ENCODE data around the gene GPSM3.
A peak's percentile ranks its signal among the peaks of the same experiment; 100 is the strongest.
"Not testable (repeated sequence)": the region's sequence is repeated elsewhere in the genome, so short reads cannot be mapped to it uniquely, and the experiment has no call there.

The GPSM3 gene, protein sequence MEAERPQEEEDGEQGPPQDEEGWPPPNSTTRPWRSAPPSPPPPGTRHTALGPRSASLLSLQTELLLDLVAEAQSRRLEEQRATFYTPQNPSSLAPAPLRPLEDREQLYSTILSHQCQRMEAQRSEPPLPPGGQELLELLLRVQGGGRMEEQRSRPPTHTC

DNA sequence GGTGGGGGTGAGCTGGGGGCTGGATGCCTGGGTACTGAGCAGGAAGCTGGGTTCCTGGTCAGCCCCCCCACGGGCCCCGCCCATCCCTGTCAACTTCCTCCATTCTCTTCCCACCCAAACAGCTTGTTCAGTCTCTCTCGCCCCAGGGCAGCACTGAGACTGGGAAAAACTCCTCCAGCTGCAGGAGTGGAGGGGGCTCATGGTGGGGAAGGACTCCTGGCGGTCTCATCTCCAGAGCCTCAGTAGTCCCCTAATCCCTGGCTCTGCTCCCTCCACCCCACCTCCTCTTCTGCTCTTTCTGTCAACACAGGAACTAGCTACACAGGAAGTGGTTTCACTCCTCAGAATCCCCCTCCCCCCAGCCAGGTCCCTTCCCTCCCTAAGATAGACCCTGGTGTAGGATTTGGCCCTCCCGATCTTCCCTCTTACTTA, at the start of gene GPSM3:
Gene GPSM3 (minus strand): TSS at position 36 of the 432 bp plus-strand sequence. CDS start 130 bp downstream, outside the sequence.
- peak; percentile 33 for DNase-seq (ENCODE audit: low read depth)

DNA sequence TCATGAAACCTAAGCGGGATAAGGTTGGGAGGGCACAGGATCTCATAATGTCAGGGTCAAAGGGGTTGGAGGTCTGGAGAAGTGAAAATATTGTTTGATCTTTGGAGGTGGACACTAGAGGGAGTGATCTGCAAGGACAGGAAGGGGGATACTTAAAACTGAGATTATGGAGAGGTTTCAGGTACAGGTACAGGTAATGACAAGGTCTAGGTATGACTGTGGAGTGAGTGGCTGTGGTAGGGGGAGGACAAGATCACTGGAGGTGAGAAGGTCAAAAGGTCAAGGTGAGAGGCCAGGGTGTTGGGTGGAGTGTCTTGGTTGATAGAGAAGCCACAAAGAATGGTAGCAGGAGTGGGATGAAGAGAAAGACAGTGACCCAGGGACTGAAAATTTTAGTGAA, 48.2 kb upstream of the GPSM3 start:
- DNase-seq (ENCODE audit: low read depth): no peak

DNA sequence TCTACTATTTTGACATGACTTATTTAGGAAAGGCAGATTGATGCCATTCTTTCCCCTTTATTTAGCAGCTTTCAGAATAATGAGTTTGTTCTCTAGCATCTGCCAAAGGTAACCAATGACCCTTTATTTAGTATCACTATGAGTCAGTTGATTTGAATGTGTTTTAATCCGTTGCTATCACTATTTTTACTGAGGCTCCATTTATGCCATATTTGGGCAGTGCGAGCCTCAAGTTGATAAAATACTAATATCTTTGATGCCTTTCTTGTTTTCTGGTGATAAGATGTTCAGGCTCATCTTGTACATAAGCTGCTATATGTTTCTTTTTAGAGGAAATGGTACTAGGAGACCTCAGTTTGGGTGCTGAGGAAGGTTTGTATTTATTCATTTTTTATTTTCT, 47.0 kb upstream of the GPSM3 start:
- DNase-seq (ENCODE audit: low read depth): no peak

DNA sequence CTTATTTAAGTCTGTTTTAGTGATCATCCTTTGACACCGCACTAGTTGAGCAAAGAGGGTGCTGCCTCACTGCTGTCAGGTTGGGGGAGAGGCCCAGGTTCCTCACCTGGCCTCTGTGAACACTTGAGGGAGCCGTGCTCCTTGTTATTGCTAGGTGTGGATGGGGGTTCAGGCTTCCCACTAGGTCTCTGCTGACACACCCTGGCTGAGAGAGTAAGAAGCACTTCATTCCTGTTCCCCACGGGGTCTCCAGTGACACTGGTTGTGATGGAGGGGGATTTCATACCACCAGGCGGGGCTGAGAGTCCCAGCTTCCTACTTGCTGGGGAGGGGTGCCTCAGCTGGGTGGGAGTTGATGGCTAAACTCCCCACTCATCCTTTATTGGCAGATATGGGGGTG, 42.5 kb upstream of the GPSM3 start:
- DNase-seq (ENCODE audit: low read depth): no peak

DNA sequence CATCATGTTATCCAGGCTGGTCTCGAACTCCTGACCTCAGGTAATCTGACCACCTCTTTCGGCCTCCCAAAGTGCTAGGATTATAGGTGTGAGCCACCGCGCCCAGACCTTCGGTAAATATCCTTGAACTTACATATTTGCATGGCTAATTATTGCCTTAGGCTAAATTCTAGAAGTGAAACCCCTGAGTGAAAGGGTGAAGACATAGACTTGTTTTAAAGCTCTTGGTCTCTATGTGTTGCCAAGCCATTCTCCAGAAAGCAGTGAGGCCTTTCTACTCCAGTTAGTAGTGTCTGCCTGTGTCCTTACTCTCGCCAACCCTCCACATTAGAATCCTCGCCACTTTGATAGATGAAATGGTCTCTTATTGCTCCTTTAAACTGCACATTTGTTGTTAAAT, 34.0 kb upstream of the GPSM3 start:
- DNase-seq (ENCODE audit: low read depth): no peak

DNA sequence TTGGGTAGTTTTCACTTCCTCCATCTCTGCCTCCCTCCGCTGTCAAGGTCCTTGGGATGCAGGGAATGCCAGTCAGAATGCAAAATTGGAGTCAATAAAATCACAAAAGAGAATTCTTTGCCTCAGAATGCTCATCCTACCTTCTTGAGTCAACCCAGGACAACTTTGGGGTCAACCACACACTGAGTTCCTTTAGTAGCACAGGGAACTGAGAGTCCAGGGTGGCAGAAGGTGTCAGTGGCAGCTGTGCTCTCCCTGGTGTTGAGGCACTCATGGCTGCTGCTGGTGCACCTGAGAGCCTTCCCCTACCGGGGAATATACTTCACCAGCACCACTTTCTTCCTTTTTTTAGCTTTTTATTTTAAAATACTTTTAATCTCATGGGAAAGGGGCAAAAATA, 32.3 kb upstream of the GPSM3 start:
- no peak for DNase-seq (ENCODE audit: low read depth)

DNA sequence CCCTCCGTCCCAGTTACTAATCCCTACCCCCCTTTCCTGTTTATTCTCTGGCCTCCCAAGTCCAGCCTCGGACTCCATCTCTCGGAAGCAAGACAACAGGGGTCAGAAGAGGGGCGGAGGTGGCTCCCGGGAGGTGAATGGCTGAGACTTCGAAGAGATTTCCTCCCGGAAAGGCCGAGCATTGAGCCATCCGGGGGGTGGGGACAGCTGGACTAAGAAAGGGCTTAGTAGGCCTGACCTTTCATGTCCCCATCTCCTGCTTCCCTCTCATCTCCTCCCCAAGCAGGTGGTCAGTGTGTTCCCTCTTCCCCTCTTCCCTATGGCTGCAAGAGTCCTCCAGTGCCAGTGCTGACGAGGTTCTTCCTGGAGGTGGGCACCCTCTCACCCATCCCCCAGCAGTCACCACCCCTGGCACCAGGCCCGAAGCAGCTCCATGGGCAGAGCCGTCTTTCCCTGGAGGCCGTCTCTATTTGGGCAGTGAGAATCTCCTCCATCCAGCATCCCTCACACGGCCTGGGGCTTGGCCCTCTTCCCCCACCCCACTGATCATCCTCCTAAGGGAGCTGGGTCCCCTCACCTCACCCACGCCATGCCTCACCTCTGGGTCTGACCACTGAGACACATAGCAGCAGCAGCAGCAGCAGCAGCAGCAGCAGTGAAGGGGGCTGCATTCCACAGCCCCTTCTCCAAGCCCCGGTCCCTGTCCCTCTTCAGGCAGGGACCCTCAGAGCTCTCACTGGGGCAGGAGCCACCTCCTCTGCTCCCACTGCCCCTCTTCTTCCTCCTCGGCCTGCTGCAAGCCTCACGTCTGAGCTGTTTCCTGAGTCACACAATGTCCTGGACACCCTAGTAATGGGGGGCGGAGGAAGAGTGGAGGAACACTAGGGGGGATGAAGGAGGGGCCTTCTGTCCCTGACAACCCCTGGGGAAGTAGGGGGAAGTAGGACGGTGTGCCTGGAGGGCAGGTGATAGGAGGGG, 31.1 kb upstream of the GPSM3 start, which contains the start of gene NOTCH4:
Gene NOTCH4 (minus strand): TSS at position 810 of the 978 bp plus-strand sequence. CDS start 139 bp downstream, at position 671.
- no peak for DNase-seq (ENCODE audit: low read depth)

DNA sequence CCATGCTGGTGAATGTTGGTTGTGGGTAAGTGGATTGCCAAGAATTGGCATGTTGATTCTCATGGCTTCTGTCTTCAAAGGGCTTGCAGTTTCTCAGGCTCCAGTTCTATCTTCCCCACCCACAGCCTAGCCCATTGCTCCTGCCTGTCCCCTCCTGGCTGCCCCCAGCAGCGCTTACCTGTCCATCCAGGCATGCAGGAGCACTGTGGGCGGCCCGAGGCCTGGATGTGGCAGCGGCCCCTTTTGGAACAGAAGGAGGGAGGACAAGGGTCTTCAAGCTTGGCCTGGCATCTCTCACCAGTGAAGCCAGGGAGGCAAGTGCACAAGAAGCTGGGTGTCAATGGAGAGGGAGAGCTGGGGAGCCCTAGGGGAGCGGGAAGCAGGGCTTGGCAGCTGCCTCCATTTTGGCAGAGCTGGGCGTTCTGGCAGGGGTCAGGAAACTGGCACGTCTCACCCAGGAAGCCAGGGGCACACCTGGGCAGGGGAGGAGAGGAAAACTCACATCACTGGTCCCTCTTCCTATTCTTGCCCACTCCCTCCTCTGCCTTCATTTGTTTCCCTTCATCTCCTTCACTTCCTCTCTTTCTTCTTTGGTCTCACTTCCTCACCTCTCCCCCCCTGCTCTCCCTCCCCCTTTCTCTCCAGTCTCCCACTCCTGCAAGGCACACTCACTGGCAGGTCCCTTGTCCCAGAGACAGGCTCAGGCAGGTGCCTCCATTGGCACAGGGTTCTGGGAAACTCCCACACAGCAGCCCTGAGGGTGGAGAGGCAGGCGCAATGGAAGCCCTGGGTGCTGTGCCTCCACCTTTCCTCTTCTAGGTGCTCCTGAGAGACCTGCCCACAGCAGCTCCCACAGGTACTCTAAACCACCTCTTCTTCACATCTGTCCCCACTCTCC, 30.1 kb upstream of the GPSM3 start:
- no peak for DNase-seq (ENCODE audit: low read depth)

DNA sequence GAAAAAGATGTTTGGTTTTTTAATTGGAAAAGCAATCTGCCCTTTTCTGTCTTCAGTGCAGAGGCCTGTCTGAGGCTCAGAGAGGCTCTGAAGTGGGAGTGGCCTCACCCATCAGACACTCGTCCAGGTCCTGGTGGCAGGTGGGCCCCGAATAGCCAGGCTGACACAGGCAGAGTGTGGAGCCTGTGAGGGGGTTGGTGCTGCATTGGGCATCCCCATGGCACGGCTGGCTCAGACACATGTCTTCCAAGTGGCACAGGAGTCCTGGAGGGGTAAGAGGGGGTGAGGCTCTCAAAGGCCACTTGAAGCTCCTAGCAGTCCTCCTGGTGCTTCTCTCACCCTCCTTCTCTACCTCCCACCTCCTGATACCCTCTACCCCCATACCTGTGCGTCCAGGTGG, 27.6 kb upstream of the GPSM3 start:
- no peak for DNase-seq (ENCODE audit: low read depth)

DNA sequence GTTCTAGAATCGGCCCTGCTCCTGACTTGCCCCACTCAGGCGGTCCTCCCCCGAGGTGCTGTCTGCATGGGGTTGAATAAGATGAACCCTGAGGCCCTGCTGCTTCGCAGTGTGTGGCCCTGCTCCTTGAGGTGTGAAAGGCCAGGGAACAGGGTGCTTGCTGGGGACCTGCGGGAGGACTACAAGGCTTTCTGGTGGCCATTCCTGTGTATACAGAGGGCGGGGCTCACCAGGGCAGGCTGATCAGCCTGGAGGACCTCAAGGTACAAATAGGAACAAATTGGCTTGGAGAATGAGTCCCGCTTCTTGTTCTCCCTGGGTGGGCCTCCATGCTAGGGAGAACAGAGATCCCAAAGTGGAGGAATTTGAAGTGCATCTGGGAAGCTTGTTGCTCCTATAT, 25.7 kb upstream of the GPSM3 start:
- DNase-seq (ENCODE audit: low read depth): no peak

DNA sequence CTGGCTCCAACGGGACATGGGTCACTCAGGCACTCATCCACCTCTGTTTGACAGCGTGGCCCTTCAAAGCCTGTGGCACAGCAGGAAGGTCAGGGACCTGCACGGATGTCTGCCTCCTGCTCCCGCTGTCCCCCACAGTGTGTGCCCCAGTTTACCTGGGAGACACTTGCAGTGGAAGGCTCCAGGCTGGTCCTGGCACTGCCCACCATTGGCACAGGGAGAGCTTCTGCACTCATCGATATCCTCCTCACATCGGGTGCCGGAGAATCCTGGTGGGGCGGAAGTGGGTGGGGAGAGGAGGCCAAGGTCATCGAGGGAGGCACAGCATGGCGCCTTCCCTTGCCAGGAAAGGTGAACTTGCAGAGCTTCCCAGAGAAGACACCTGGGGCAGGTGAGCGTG, 24.6 kb upstream of the GPSM3 start:
- DNase-seq (ENCODE audit: low read depth): no peak

DNA sequence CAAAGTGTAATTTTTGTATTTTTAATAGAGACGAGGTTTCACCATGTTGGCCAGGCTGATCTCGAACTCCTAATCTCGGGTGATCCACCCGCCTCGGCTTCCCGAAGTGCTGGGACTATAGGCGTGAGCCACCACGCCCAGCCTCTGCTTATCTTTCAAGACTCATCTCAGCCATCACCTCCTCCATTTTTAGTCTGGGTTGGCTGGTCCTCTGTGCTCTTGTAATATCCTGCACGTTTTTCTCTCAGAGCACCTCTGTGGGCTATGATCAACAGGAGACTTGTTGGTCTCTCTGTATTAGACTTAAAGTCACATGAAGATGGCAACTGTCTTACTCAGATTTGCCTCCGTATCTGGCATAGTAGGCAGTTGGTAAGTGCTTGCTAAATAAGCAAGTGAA, 23.8 kb upstream of the GPSM3 start:
- no peak for DNase-seq (ENCODE audit: low read depth)

DNA sequence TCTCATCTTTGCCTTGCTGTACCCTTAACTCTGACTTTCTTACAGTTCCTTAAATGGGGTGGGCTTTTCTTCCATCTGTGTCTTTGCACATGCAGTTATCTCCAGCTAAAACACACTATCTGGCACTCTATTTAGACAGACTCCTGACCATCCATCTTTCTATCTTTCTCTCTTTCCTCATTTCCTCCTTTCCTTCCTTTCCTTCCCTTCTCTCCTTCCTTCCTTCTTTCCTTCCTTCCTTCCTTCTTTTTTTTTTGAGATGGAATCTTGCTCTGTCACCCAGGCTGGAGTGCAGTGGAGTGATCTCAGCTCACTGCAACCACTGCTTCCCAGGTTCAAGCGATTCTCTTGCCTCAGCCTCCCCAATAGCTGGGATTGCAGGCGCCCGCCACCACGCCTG, 23.2 kb upstream of the GPSM3 start:
- DNase-seq (ENCODE audit: low read depth): no peak

DNA sequence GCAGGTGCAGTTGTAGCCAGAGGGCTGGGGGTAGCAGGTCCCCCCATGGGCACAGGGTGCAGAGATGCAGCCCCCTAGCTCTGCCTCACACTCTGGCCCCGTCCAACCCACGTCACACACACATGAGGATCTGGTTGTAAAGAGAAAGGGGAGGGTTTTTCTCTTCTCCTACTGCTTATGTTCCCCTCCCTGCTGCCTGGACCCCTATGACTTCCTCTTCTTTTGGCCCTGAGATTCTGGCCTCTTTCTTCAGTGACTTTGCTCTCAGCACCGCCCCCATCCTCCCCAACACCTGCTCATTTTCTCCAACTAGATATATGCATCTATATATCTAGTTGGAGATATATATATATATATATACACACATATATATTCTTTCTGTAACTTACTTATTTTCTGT, 21.7 kb upstream of the GPSM3 start:
- no peak for DNase-seq (ENCODE audit: low read depth)

DNA sequence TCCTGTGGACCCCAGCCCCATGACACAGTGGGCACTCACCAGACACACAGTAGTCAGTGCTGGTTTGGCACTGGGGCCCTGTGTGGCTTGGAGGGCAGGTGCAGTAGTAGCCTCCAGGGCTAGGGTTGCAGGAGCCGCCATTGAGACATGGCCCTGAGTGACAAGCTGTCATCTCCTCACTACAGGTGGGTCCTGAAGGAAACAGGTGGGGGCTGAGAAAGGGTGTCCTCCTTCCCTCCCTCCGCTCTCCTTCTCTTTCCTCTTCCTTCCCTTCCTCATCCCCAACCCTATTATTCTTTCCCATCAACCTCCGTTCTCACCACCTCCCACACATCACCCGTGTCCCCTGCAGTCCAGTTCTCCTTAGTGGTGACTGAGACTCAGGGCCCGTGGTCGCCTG, 21.2 kb upstream of the GPSM3 start:
- no peak for DNase-seq (ENCODE audit: low read depth)

DNA sequence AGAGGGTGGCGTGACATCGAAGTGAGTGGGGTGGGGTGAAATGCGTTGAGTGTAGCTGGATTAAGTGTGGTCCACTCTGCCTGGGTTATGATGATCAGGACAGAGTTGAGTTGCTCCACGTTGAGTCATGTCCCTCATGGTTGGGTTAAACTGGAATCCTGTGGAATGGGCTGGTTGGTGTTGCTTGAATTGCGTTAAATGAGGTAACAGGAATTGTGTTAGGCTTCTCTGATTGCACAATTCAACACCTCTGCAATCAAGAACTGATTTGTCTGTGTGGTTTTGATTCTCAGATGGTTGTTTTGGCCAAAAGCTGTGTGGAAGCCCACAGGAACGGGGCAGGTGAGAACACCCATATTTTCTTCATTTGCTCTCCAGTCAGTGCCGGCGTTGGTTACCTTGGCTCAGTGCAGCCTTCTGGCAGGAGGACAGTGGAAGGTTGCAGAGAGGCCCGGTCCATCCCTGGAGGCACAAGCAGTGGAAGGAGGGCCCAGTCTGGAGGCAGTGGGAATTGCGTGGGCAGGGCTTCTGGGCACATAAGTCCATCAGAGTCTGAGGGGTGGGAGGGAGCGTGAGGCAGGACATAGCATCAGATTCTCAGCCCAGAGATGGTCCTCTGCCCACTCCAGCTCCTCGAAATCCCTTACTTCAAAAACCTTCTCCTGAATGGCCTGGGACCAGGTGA, 19.8 kb upstream of the GPSM3 start:
- DNase-seq (ENCODE audit: low read depth): no peak

DNA sequence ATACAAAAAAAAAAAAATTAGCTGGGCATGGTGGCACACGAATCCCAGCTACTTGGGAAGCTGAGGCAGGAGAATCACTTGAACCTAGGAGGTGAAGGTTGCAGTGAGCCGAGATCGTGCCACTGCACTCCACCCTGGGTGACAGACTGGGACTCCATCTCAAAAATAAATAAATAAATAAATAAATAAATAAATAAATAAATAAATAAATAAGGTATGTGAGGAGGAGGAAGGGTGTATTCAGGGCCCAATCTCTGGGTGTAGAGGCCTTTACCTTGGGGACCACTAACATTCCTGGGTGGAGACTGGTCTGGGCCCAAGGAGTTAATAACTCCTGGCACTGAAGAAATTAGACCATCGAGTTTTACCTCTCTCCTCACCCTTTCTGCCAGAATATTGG, 19.0 kb upstream of the GPSM3 start:
- not testable (repeated sequence) for DNase-seq (ENCODE audit: low read depth)

DNA sequence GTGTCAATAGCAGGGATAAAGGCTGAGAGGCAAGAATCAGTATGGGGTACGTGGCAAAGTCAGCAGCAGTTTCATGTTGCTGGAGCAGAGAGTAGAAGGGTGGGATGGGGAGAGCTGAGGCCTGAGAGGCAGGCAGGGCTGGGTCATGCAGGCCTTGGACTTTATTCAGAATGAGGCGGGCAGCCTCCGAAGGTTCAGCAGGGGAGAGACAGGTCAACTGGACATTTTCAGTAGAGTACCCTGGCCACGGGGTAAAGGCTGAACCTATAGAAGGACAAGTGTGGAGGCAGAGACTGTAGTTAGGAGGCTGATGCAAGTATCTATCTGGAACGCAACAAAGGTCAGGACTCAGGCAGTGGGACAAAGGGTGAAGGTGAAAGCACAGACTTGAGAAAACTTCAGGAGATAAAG, 17.8 kb upstream of the GPSM3 start:
- no peak for DNase-seq (ENCODE audit: low read depth)

DNA sequence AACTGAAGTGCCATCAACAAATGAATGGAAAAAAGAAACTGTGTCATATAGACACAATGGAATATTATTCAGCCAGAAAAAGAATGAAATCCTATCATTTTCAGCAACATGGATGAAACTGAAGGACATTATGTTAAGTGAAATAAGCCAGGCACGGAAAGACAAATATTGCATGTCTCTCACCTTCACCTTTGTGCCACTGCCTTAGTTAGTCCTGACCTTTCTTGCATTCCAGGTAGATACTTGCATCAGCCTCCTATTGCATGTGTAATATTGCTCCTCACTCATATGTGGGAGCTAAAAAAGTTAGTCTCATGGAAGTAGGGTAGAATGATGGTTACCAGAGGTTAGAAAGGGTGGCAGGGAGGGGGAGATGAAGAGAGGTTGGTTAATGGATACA, 16.6 kb upstream of the GPSM3 start:
- no peak for DNase-seq (ENCODE audit: low read depth)

DNA sequence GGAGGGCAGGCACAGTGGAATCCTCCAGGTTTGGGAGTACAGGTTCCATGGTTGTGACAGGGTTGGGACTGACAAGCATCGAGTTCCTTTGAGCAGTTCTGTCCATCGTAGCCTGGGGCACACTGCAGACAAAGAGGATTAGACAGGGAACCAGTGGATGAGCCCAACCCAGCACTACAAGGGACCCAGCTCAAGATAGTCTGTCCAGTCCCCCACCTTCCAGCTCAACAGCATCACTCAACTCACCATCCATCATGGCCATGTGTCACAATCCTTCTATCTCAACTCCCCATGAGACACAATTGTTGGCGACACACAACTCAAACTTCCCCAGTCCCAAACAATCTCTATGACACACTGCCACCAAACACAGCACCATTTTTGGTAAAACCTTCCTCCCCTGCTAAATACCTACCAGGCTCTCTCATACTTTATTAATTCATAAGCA, 11.8 kb upstream of the GPSM3 start:
- no peak for DNase-seq (ENCODE audit: low read depth)

DNA sequence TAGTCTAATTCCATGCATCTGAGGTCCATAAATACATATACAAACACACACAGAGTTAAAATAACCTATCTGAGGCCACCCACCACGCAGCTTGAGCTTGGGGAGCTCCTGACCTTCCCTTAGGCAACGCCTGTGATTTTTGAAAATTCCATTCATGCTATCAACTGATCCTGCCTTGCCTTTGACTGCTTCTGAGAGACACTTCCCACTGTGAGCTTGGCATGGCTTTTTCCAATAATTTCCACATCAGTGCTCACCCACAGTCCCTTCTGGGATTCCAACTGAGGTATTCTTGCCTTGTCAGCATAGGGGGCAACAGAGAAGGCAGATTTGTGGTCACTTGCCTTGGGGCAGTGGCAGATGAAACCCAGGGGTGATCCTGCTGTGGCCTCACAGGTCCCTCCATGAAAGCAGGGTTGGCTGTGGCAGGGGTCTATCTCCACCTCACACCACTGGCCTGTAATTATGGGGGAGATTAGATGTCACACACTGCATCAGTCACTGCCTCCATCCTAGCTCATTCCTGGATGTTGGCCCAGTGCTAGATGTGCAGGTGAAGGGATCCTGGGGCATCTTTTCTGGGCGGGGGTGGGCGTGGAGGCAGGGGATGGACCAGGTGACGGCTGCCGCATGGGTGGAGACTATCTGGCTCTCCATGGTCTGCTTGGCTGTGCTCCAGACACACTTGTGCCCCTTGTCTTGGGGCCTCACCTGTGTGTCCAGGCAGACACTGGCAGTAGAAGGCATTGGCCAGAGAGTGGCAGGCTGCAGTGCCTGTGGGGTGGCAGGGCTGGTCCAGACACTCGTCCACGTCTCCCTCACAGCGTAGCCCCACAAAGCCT, 11.2 kb upstream of the GPSM3 start:
- no peak for DNase-seq (ENCODE audit: low read depth)
